OCI-LY3 (cell line): ENCODE results near the gene PBRM1.

ENCODE experiments used
- H2AFZ ChIP-seq: fragments of 200-600, 300-600 bp; shearing (Covaris generic); 2 replicates; pipeline ENCODE4 v1.6.0; 2014; ENCODE audit warnings: antibody characterized with exemption, low read depth, low read length
- H3K27ac ChIP-seq: fragments of 200-600, 300-600 bp; sonication (generic); 2 replicates; pipeline ENCODE4 v1.5.1; 2014; ENCODE audit warnings: mild to moderate bottlenecking, low read length, moderate library complexity, mixed read lengths
- H3K27me3 ChIP-seq: fragments of 200-600, 300-600 bp; sonication (generic); 2 replicates; pipeline ENCODE4 v1.6.1; 2014; ENCODE audit warnings: low read depth, low read length, mixed read lengths
- H3K36me3 ChIP-seq: fragments of 200-600, 300-600 bp; sonication (generic); replicated peaks from 2 replicates; pipeline ENCODE3; 2014; ENCODE audit warnings: low read depth, low read length, mixed read lengths
- H3K4me1 ChIP-seq: fragments of 300-600, 200-600 bp; sonication (generic); 2 replicates; pipeline ENCODE4 v1.6.1; 2014; ENCODE audit warnings: low read length, mixed read lengths
- H3K4me2 ChIP-seq: fragments of 200-600, 300-600 bp; sonication (generic); 2 replicates; pipeline ENCODE4 v1.6.1; 2014; ENCODE audit warnings: low read length, mixed read lengths
- H3K4me3 ChIP-seq: fragments of 300-600, 200-600 bp; sonication (generic); 2 replicates; pipeline ENCODE4 v1.5.1; 2014; ENCODE audit warnings: antibody characterized with exemption, mild to moderate bottlenecking, low read length, moderate library complexity
- H3K79me2 ChIP-seq: fragments of 300-600, 200-600 bp; shearing (Covaris generic); 2 replicates; pipeline ENCODE4 v1.6.1; 2014; ENCODE audit warnings: mild to moderate bottlenecking, low read length, mixed read lengths
- H3K9ac ChIP-seq: fragments of 300-600, 200-600 bp; shearing (Covaris generic); 2 replicates; pipeline ENCODE4 v1.6.0; 2014; ENCODE audit warnings: mild to moderate bottlenecking, low read length, moderate library complexity
- H3K9me3 ChIP-seq: fragments of 200-600, 300-600 bp; shearing (Covaris generic); 2 replicates; pipeline ENCODE4 v1.6.1; 2014; ENCODE audit warnings: low read length, mixed read lengths; ENCODE audit not compliant: insufficient read depth
- H4K20me1 ChIP-seq: fragments of 200-600, 300-600 bp; sonication (generic); 2 replicates; pipeline ENCODE4 v1.6.1; 2016; ENCODE audit warnings: low read length, mixed read lengths; ENCODE audit not compliant: insufficient read depth
- CTCF ChIP-seq: fragments of 200-600, 300-600 bp; sonication (generic); IDR thresholded peaks from 2 replicates; pipeline ENCODE4 v1.5.1; 2014; ENCODE audit warnings: antibody characterized with exemption, low read length, low read depth
- EZH2phosphoT487 ChIP-seq: fragments of 200-600 bp; shearing (Covaris generic); IDR thresholded peaks from 2 replicates; pipeline ENCODE4 v1.6.1; 2018; ENCODE audit warnings: antibody characterized with exemption, mixed run types, low read depth

The PBRM1 gene

GRCh38 chr3:52521881-52522650 lies 163.6 kb downstream of the PBRM1 start:
- Histone ChIP-seq H3K4me3 (no peak overlapping the region), H3K36me3 (peaks cover 16% of the 10 kb centered on the region), H3K9me3 (no peaks in the 10 kb centered on the region), H3K9ac (no peak overlapping the region), H3K27me3 (no peaks in the 10 kb centered on the region), H3K27ac (no peak overlapping the region), H3K4me1 (no peaks in the 10 kb centered on the region), H4K20me1 (no peaks in the 10 kb centered on the region; the same call in 1 of the 2 replicates), H3K4me2 (no peak overlapping the region), H2AFZ (no peak overlapping the region), H3K79me2 (no peaks in the 10 kb centered on the region)
- no peak for TF ChIP-seq CTCF
- TF ChIP-seq EZH2phosphoT487, result no peak

- no peaks in the 10 kb centered on the region for H3K27me3 ChIP-seq
- no peaks in the 10 kb centered on the region for H3K79me2 ChIP-seq
- no peak overlapping the region for H3K4me3 ChIP-seq
- no peaks in the 10 kb centered on the region; the same call in 1 of the 2 replicates for H4K20me1 ChIP-seq
- no peaks in the 10 kb centered on the region for H3K9me3 ChIP-seq
- H3K36me3 ChIP-seq, result peaks cover 16% of the 10 kb centered on the region
- H2AFZ ChIP-seq, result no peak overlapping the region
- H3K4me1 ChIP-seq, result no peaks in the 10 kb centered on the region
- H3K4me2 ChIP-seq, result no peak overlapping the region
- no peak overlapping the region for H3K9ac ChIP-seq
- no peak overlapping the region for H3K27ac ChIP-seq
- TF ChIP-seq CTCF (no peak), EZH2phosphoT487 (no peak)
Measured at GRCh38 chr3:52521488-52521824, 164.3 kb downstream of the PBRM1 start.

GRCh38 chr3:52520716-52521487 lies 164.8 kb downstream of the PBRM1 start:
- no peaks in the 10 kb centered on the region for H3K9me3 ChIP-seq
- no peaks in the 10 kb centered on the region; the same call in 1 of the 2 replicates for H4K20me1 ChIP-seq
- no peak overlapping the region for H2AFZ ChIP-seq
- H3K27ac ChIP-seq, result no peak overlapping the region
- TF ChIP-seq EZH2phosphoT487 (no peak), CTCF (no peak)
- H3K27me3 ChIP-seq, result no peaks in the 10 kb centered on the region
- peaks cover 13% of the 10 kb centered on the region for H3K36me3 ChIP-seq
- no peak overlapping the region for H3K4me2 ChIP-seq
- no peak overlapping the region for H3K9ac ChIP-seq
- H3K79me2 ChIP-seq, result no peaks in the 10 kb centered on the region
- no peak overlapping the region for H3K4me3 ChIP-seq
- no peaks in the 10 kb centered on the region for H3K4me1 ChIP-seq

- no peaks in the 10 kb centered on the region for H3K79me2 ChIP-seq
- no peak overlapping the region for H2AFZ ChIP-seq
- H3K4me3 ChIP-seq, result no peak overlapping the region
- no peak overlapping the region for H3K27ac ChIP-seq
- H4K20me1 ChIP-seq, result no peaks in the 10 kb centered on the region; the same call in 1 of the 2 replicates
- H3K9ac ChIP-seq, result no peak overlapping the region
- H3K27me3 ChIP-seq, result no peaks in the 10 kb centered on the region
- H3K36me3 ChIP-seq, result peaks cover 10% of the 10 kb centered on the region
- no peak overlapping the region for H3K4me2 ChIP-seq
- no peak for TF ChIP-seq CTCF
- TF ChIP-seq EZH2phosphoT487, result no peak
- no peaks in the 10 kb centered on the region for H3K9me3 ChIP-seq
- H3K4me1 ChIP-seq, result no peaks in the 10 kb centered on the region
Measured at GRCh38 chr3:52520141-52520667, 165.5 kb downstream of the PBRM1 start.
